Lung microvascular endothelial cell (primary cell): ENCODE data around the gene CFAP221. TPM values are rescaled to one million over a fixed set of nuclear protein-coding genes. Genes with fewer than 3 reads are reported as not detected.

Source experiments
- DNase-seq, 2 donors: peaks; one replicate each; pipeline versions ENCODE4 v3.0.0 to v3.0.0-alpha.2; 2010; ENCODE audit warnings: low read depth in 2 of 2
- total RNA-seq: library from RNA; depleted of rRNA; stranded (reverse); fragments of >200 nt; gene quantifications from 2 replicates; pipeline ENCODE4 v1.2.1, GENCODE V29; 2014

The CFAP221 gene
- total RNA-seq, 1 donor from 2014 or later, result not detected

- DNase-seq, result no peak
Observed at GRCh38 chr2:119536707-119537106, 7.5 kb upstream of the CFAP221 start.

- no peak for DNase-seq
Observed at GRCh38 chr2:119537792-119538191, 6.5 kb upstream of the CFAP221 start.

GRCh38 chr2:119541476-119541875 lies 2.8 kb upstream of the CFAP221 start:
- DNase-seq, result no peak

- DNase-seq, result no peak
Observed at GRCh38 chr2:119544939-119545475, 758 bp downstream of the CFAP221 start.

- DNase-seq, result no peak
Observed at GRCh38 chr2:119545754-119546446, 1.7 kb downstream of the CFAP221 start.

GRCh38 chr2:119546447-119546767 lies 2.2 kb downstream of the CFAP221 start:
- DNase-seq, result no peak

GRCh38 chr2:119548516-119549120 lies 4.4 kb downstream of the CFAP221 start:
- no peak for DNase-seq

- DNase-seq, result no peak
Observed at GRCh38 chr2:119549241-119549640, 5.0 kb downstream of the CFAP221 start.

GRCh38 chr2:119550346-119550745 lies 6.1 kb downstream of the CFAP221 start:
- DNase-seq, result no peak

- no peak for DNase-seq
Observed at GRCh38 chr2:119550856-119551255, 6.6 kb downstream of the CFAP221 start.

- DNase-seq, result no peak
Observed at GRCh38 chr2:119552902-119553301, 8.7 kb downstream of the CFAP221 start.

GRCh38 chr2:119553687-119554344 lies 9.6 kb downstream of the CFAP221 start:
- DNase-seq, result no peak

GRCh38 chr2:119565481-119565880 lies 21.2 kb downstream of the CFAP221 start:
- DNase-seq, result no peak

- no peak for DNase-seq
Observed at GRCh38 chr2:119567292-119567691, 23.0 kb downstream of the CFAP221 start.

- DNase-seq, result no peak
Observed at GRCh38 chr2:119574108-119574815, 30.0 kb downstream of the CFAP221 start.

GRCh38 chr2:119574864-119575263 lies 30.6 kb downstream of the CFAP221 start:
- no peak for DNase-seq

- no peak for DNase-seq
Observed at GRCh38 chr2:119575439-119575838, 31.2 kb downstream of the CFAP221 start.

- DNase-seq, result no peak
Observed at GRCh38 chr2:119579424-119580295, 35.4 kb downstream of the CFAP221 start.

GRCh38 chr2:119580550-119581072 lies 36.4 kb downstream of the CFAP221 start:
- DNase-seq, result no peak

- DNase-seq, result no peak
Observed at GRCh38 chr2:119583291-119583690, 39.0 kb downstream of the CFAP221 start.

GRCh38 chr2:119584469-119584868 lies 40.2 kb downstream of the CFAP221 start:
- DNase-seq, result no peak
